ENCODE results near the gene MRPL42. TPM values are rescaled to one million over a fixed set of nuclear protein-coding genes. Genes with fewer than 3 reads are reported as not detected.
A peak's percentile ranks its signal among the peaks of the same experiment; 100 is the strongest.
"Not testable (repeated sequence)": the region's sequence is repeated elsewhere in the genome, so short reads cannot be mapped to it uniquely, and the experiment has no call there.

The MRPL42 gene
- total RNA-seq, 1 donor: 29.0 TPM

DNA sequence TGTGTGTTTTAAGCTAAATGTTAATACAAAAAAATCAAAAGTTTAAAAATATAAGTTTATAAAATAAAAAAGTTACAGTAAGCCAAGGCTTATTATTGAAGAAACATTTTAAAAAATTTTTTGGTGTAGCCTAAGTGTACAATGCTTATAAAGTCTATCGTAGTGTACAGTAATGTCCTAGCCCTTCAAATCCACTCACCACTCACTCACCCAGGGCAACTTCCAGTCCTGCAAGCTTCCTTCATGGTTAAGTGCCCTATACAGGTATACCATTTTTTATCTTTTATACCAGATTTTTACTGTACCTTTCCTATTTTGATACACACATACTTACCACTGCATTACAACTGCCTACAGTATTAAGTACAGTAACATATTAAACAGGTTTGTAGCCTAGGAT lies 37.5 kb upstream of the MRPL42 start:
- Histone ChIP-seq H4K20me1 (ENCODE audit: insufficient read depth, low read length) (peaks cover 45% of the 10 kb centered on the region), H3K4me1 (ENCODE audit: insufficient read depth, low read length) (peaks cover 19% of the 10 kb centered on the region), H3K4me2 (ENCODE audit: insufficient read depth, low read length) (no peak overlapping the region), H3K4me3 (ENCODE audit: insufficient read depth, low read length) (no peak overlapping the region), H3K36me3 (ENCODE audit: insufficient read depth, low read length) (no peaks in the 10 kb centered on the region), H3K9me3 (ENCODE audit: low read depth, low read length) (no peaks in the 10 kb centered on the region), H3K27me3 (ENCODE audit: insufficient read depth, low read length) (no peaks in the 10 kb centered on the region), H2AFZ (ENCODE audit: low read length) (no peak overlapping the region), H3K27ac (ENCODE audit: low read depth, low read length) (no peak overlapping the region), H3K79me2 (ENCODE audit: insufficient read depth, low read length) (peaks cover 98% of the 10 kb centered on the region)
- TF ChIP-seq, protein P1, sequence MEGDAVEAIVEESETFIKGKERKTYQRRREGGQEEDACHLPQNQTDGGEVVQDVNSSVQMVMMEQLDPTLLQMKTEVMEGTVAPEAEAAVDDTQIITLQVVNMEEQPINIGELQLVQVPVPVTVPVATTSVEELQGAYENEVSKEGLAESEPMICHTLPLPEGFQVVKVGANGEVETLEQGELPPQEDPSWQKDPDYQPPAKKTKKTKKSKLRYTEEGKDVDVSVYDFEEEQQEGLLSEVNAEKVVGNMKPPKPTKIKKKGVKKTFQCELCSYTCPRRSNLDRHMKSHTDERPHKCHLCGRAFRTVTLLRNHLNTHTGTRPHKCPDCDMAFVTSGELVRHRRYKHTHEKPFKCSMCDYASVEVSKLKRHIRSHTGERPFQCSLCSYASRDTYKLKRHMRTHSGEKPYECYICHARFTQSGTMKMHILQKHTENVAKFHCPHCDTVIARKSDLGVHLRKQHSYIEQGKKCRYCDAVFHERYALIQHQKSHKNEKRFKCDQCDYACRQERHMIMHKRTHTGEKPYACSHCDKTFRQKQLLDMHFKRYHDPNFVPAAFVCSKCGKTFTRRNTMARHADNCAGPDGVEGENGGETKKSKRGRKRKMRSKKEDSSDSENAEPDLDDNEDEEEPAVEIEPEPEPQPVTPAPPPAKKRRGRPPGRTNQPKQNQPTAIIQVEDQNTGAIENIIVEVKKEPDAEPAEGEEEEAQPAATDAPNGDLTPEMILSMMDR (IDR thresholded peaks at IDR 0.05; ENCODE audit: extremely low read depth, low read depth, low read length): no peak
- DNase-seq (ENCODE audit: insufficient read length, low spot score, missing footprints): no peak

DNA sequence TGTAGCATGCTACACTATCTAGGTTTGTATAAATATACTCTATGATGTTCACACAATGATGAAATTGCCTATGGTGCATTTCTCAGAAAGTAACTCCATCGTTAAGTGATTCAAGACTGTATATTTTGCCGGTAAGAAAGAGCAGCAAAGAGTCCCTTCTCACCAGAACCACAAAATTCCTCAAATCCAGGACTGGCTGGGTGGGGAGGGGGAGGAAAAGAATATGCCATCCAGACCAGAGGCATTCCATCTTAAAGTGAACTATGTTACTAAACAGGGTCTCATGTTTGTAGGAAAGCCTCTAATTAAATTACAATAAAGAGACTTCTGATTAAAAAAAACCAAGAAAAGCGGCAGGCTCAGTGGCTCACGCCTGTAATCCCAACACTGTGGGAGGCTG lies 37.0 kb upstream of the MRPL42 start:
- Histone ChIP-seq H3K4me3 (ENCODE audit: insufficient read depth, low read length) (no peak overlapping the region), H3K27ac (ENCODE audit: low read depth, low read length) (no peak overlapping the region), H3K27me3 (ENCODE audit: insufficient read depth, low read length) (no peaks in the 10 kb centered on the region), H3K4me2 (ENCODE audit: insufficient read depth, low read length) (no peak overlapping the region), H4K20me1 (ENCODE audit: insufficient read depth, low read length) (peaks cover 45% of the 10 kb centered on the region), H3K79me2 (ENCODE audit: insufficient read depth, low read length) (peaks cover 98% of the 10 kb centered on the region), H3K4me1 (ENCODE audit: insufficient read depth, low read length) (peaks cover 23% of the 10 kb centered on the region), H3K9me3 (ENCODE audit: low read depth, low read length) (no peaks in the 10 kb centered on the region), H2AFZ (ENCODE audit: low read length) (no peak overlapping the region), H3K36me3 (ENCODE audit: insufficient read depth, low read length) (no peaks in the 10 kb centered on the region)
- no peak for DNase-seq (ENCODE audit: insufficient read length, low spot score, missing footprints)
- TF ChIP-seq, protein P1 (IDR thresholded peaks at IDR 0.05; ENCODE audit: extremely low read depth, low read depth, low read length): no peak

DNA sequence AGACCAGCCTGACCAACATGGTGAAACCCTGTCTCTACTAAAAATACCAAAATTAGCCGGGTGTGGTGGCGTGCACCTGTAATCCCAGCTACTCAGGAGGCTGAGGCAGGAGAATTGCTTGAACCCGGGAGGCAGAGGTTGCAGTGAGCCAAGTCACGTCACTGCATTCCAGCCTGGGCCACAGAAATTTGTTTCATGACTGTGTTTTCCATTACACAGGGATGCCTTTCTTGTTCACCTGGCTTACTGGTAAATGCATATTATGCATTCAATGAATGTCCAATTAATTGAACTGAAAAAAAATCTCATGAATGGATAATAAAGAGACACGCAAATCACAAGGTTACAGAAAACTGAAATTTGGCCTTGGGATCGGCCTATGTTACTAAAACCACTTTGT lies 35.3 kb upstream of the MRPL42 start:
- H4K20me1 ChIP-seq (ENCODE audit: insufficient read depth, low read length): peaks cover 52% of the 10 kb centered on the region
- H2AFZ ChIP-seq (ENCODE audit: low read length): not testable (repeated sequence)

DNA sequence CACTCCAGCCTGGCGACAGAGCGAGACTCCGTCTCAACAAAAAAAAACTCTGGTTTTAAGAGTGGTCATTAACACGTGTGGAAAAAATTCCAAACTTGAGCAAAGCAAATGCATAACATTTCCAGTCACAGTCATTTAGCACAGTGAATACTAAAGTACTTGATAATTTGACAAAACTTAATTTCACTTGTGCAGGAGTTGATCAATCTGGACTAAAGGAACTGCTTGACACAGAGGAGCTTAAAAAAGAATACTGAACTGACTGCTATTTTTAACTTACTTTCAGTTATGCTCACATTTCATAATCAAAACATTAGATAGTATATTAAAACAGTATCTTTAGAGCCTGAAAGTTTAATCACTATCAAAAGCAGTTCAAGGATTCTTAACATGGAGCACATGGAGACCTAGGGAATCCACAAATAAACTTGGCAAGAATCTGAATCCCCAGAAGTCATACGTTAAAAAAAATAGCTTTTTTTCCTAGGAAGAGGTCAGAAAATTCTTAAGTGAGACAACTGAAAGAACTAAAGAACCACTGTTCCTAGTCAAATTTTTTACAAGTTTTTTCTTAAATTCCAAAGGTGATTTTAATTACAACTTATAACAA lies 33.0 kb upstream of the MRPL42 start:
- H2AFZ ChIP-seq (ENCODE audit: low read length): no peak overlapping the region
- peak overlapping the region; percentile 18 for H3K4me2 ChIP-seq (ENCODE audit: insufficient read depth, low read length)
- H3K27ac ChIP-seq (ENCODE audit: low read depth, low read length): peak overlapping the region; percentile 7
- no peaks in the 10 kb centered on the region for H3K36me3 ChIP-seq (ENCODE audit: insufficient read depth, low read length)
- H3K9me3 ChIP-seq (ENCODE audit: low read depth, low read length): no peaks in the 10 kb centered on the region
- peaks cover 38% of the 10 kb centered on the region for H3K4me1 ChIP-seq (ENCODE audit: insufficient read depth, low read length)
- H3K79me2 ChIP-seq (ENCODE audit: insufficient read depth, low read length): peaks cover 99% of the 10 kb centered on the region
- peak; percentile 43 for DNase-seq (ENCODE audit: insufficient read length, low spot score, missing footprints)
- H3K4me3 ChIP-seq (ENCODE audit: insufficient read depth, low read length): peak overlapping the region; percentile 27
- H3K27me3 ChIP-seq (ENCODE audit: insufficient read depth, low read length): no peaks in the 10 kb centered on the region
- TF ChIP-seq, protein P1 (IDR thresholded peaks at IDR 0.05; ENCODE audit: extremely low read depth, low read depth, low read length): no peak
- peaks cover 59% of the 10 kb centered on the region for H4K20me1 ChIP-seq (ENCODE audit: insufficient read depth, low read length)

More for the DNA sequence above, 35.3 kb upstream of the MRPL42 start:
- H3K36me3 ChIP-seq (ENCODE audit: insufficient read depth, low read length); H3K27me3 ChIP-seq (ENCODE audit: insufficient read depth, low read length); H3K4me2 ChIP-seq (ENCODE audit: insufficient read depth, low read length); H3K4me3 ChIP-seq (ENCODE audit: insufficient read depth, low read length); H3K27ac ChIP-seq (ENCODE audit: low read depth, low read length); DNase-seq (ENCODE audit: insufficient read length, low spot score, missing footprints); H3K9me3 ChIP-seq (ENCODE audit: low read depth, low read length): not testable (repeated sequence)
- peaks cover 98% of the 10 kb centered on the region for H3K79me2 ChIP-seq (ENCODE audit: insufficient read depth, low read length)
- peaks cover 37% of the 10 kb centered on the region for H3K4me1 ChIP-seq (ENCODE audit: insufficient read depth, low read length)
